ENCODE data around the gene ANKRD30A.
"Not testable (repeated sequence)": the region's sequence is repeated elsewhere in the genome, so short reads cannot be mapped to it uniquely, and the experiment has no call there.

ANKRD30A gene

GRCh38 chr10:37289833-37290464 is 164.6 kb downstream of the ANKRD30A start:
- Mint-ChIP-seq H3K4me3 (no peak overlapping the region), H3K9me3 (peaks cover 57% of the 10 kb centered on the region), H3K36me3 (ENCODE audit: low read depth) (no peaks in the 10 kb centered on the region)

GRCh38 chr10:37301271-37301670 is 175.9 kb downstream of the ANKRD30A start:
- H3K4me3 Mint-ChIP-seq, result no peak overlapping the region
- no peaks in the 10 kb centered on the region for H3K4me1 Mint-ChIP-seq (ENCODE audit: low read depth)
- peaks cover 48% of the 10 kb centered on the region for H3K9me3 Mint-ChIP-seq
- no peaks in the 10 kb centered on the region for H3K36me3 Mint-ChIP-seq (ENCODE audit: low read depth)
- no peak for DNase-seq (ENCODE audit: low spot score)
- no peak overlapping the region for H3K27ac Mint-ChIP-seq
- H3K27me3 Mint-ChIP-seq (ENCODE audit: low read depth), result no peaks in the 10 kb centered on the region

More at GRCh38 chr10:37289833-37290464, 164.6 kb downstream of the ANKRD30A start:
- Mint-ChIP-seq H3K27me3 (ENCODE audit: low read depth) (no peaks in the 10 kb centered on the region), H3K4me1 (ENCODE audit: low read depth) (no peaks in the 10 kb centered on the region), H3K27ac (no peak overlapping the region)
- DNase-seq (ENCODE audit: low spot score), result no peak

- Mint-ChIP-seq H3K4me1 (ENCODE audit: low read depth) (no peaks in the 10 kb centered on the region), H3K27me3 (ENCODE audit: low read depth) (no peaks in the 10 kb centered on the region), H3K9me3 (peaks cover 44% of the 10 kb centered on the region), H3K36me3 (ENCODE audit: low read depth) (no peaks in the 10 kb centered on the region), H3K4me3 (no peak overlapping the region), H3K27ac (no peak overlapping the region)
- DNase-seq (ENCODE audit: low spot score), result no peak
Measured at GRCh38 chr10:37304036-37304435, 178.6 kb downstream of the ANKRD30A start.

- no peaks in the 10 kb centered on the region for H3K4me1 Mint-ChIP-seq (ENCODE audit: low read depth)
- H3K27me3 Mint-ChIP-seq (ENCODE audit: low read depth), result no peaks in the 10 kb centered on the region
- no peak for DNase-seq (ENCODE audit: low spot score)
- peaks cover 25% of the 10 kb centered on the region for H3K9me3 Mint-ChIP-seq
- no peaks in the 10 kb centered on the region for H3K36me3 Mint-ChIP-seq (ENCODE audit: low read depth)
- no peak overlapping the region for H3K4me3 Mint-ChIP-seq
- H3K27ac Mint-ChIP-seq, result no peak overlapping the region
Measured at GRCh38 chr10:37314350-37314749, 189.0 kb downstream of the ANKRD30A start.

GRCh38 chr10:37314862-37315261 is 189.5 kb downstream of the ANKRD30A start:
- Mint-ChIP-seq H3K27ac (no peak overlapping the region), H3K4me3 (no peak overlapping the region), H3K36me3 (ENCODE audit: low read depth) (no peaks in the 10 kb centered on the region), H3K27me3 (ENCODE audit: low read depth) (no peaks in the 10 kb centered on the region), H3K9me3 (peaks cover 25% of the 10 kb centered on the region), H3K4me1 (ENCODE audit: low read depth) (no peaks in the 10 kb centered on the region)
- no peak for DNase-seq (ENCODE audit: low spot score)

GRCh38 chr10:37344413-37344812 is 219.0 kb downstream of the ANKRD30A start:
- Mint-ChIP-seq H3K27ac (no peak overlapping the region), H3K36me3 (ENCODE audit: low read depth) (no peaks in the 10 kb centered on the region), H3K9me3 (peaks cover 41% of the 10 kb centered on the region), H3K27me3 (ENCODE audit: low read depth) (no peaks in the 10 kb centered on the region), H3K4me1 (ENCODE audit: low read depth) (no peaks in the 10 kb centered on the region), H3K4me3 (no peak overlapping the region)
- no peak for DNase-seq (ENCODE audit: low spot score)

GRCh38 chr10:37379991-37380390 is 254.6 kb downstream of the ANKRD30A start:
- Mint-ChIP-seq H3K27me3 (ENCODE audit: low read depth) (no peaks in the 10 kb centered on the region), H3K9me3 (peaks cover 59% of the 10 kb centered on the region), H3K4me1 (ENCODE audit: low read depth) (no peaks in the 10 kb centered on the region), H3K27ac (no peak overlapping the region), H3K4me3 (no peak overlapping the region), H3K36me3 (ENCODE audit: low read depth) (no peaks in the 10 kb centered on the region)
- no peak for DNase-seq (ENCODE audit: low spot score)

- Mint-ChIP-seq H3K27ac (no peak overlapping the region), H3K4me1 (ENCODE audit: low read depth) (no peaks in the 10 kb centered on the region), H3K4me3 (no peak overlapping the region), H3K36me3 (ENCODE audit: low read depth) (no peaks in the 10 kb centered on the region), H3K9me3 (peaks cover 53% of the 10 kb centered on the region), H3K27me3 (ENCODE audit: low read depth) (no peaks in the 10 kb centered on the region)
- no peak for DNase-seq (ENCODE audit: low spot score)
Measured at GRCh38 chr10:37381271-37381670, 255.9 kb downstream of the ANKRD30A start.

- H3K9me3 Mint-ChIP-seq, result peaks cover 43% of the 10 kb centered on the region
- H3K36me3 Mint-ChIP-seq (ENCODE audit: low read depth), result no peaks in the 10 kb centered on the region
- no peak for DNase-seq (ENCODE audit: low spot score)
- H3K4me1 Mint-ChIP-seq (ENCODE audit: low read depth), result no peaks in the 10 kb centered on the region
- H3K27ac Mint-ChIP-seq, result no peak overlapping the region
- no peaks in the 10 kb centered on the region for H3K27me3 Mint-ChIP-seq (ENCODE audit: low read depth)
- H3K4me3 Mint-ChIP-seq, result no peak overlapping the region
Measured at GRCh38 chr10:37384923-37385322, 259.5 kb downstream of the ANKRD30A start.

- peaks cover 58% of the 10 kb centered on the region for H3K9me3 Mint-ChIP-seq
Measured at GRCh38 chr10:37390926-37391325, 265.5 kb downstream of the ANKRD30A start.

GRCh38 chr10:37400774-37401173 is 275.4 kb downstream of the ANKRD30A start:
- not testable (repeated sequence) for H3K27ac Mint-ChIP-seq; H3K4me1 Mint-ChIP-seq (ENCODE audit: low read depth); DNase-seq (ENCODE audit: low spot score); H3K36me3 Mint-ChIP-seq (ENCODE audit: low read depth); H3K27me3 Mint-ChIP-seq (ENCODE audit: low read depth); H3K4me3 Mint-ChIP-seq
- peaks cover 36% of the 10 kb centered on the region for H3K9me3 Mint-ChIP-seq

More at GRCh38 chr10:37390926-37391325, 265.5 kb downstream of the ANKRD30A start:
- Mint-ChIP-seq H3K36me3 (ENCODE audit: low read depth) (no peaks in the 10 kb centered on the region), H3K27me3 (ENCODE audit: low read depth) (no peaks in the 10 kb centered on the region), H3K27ac (no peak overlapping the region), H3K4me3 (no peak overlapping the region), H3K4me1 (ENCODE audit: low read depth) (no peaks in the 10 kb centered on the region)
- no peak for DNase-seq (ENCODE audit: low spot score)

- H3K4me1 Mint-ChIP-seq (ENCODE audit: low read depth), result no peaks in the 10 kb centered on the region
- no peak overlapping the region for H3K27ac Mint-ChIP-seq
- no peak overlapping the region for H3K4me3 Mint-ChIP-seq
- DNase-seq (ENCODE audit: low spot score), result no peak
- H3K9me3 Mint-ChIP-seq, result peaks cover 36% of the 10 kb centered on the region
- H3K36me3 Mint-ChIP-seq (ENCODE audit: low read depth), result no peaks in the 10 kb centered on the region
- no peaks in the 10 kb centered on the region for H3K27me3 Mint-ChIP-seq (ENCODE audit: low read depth)
Measured at GRCh38 chr10:37401225-37401624, 275.8 kb downstream of the ANKRD30A start.

GRCh38 chr10:37403776-37404175 is 278.4 kb downstream of the ANKRD30A start:
- Mint-ChIP-seq H3K4me1 (ENCODE audit: low read depth) (no peaks in the 10 kb centered on the region), H3K4me3 (no peak overlapping the region), H3K36me3 (ENCODE audit: low read depth) (no peaks in the 10 kb centered on the region), H3K9me3 (peaks cover 31% of the 10 kb centered on the region), H3K27me3 (ENCODE audit: low read depth) (no peaks in the 10 kb centered on the region), H3K27ac (no peak overlapping the region)
- no peak for DNase-seq (ENCODE audit: low spot score)
